Activated naive CD4-positive, alpha-beta T cell treated with anti-CD3 and anti-CD28 coated beads, Interleukin-2, amount 10 ng/mL, durations not matched to agents 7 days and 5 days (primary cell): Measurements from ENCODE around the gene ITSN2.
A peak's percentile ranks its signal among the peaks of the same experiment; 100 is the strongest.
"Not testable (repeated sequence)": the region's sequence is repeated elsewhere in the genome, so short reads cannot be mapped to it uniquely, and the experiment has no call there.

ENCODE experiments used
- CTCF ChIA-PET: fragments of 350-600 bp; sonication (Branson Sonifier 250); formaldehyde crosslinking; loops from one replicate; lab custom pipeline; 2021; ENCODE audit warnings: antibody characterized with exemption; lab: Charles Lee
- DNase-seq: peaks from one replicate; pipeline ENCODE4 v3.0.0-alpha.2; 2020
- H3K27ac Mint-ChIP-seq: one replicate; pipeline ENCODE4 v1.8.0; 2021; ENCODE audit warnings: mild to moderate bottlenecking, moderate library complexity, mixed read lengths
- H3K27me3 Mint-ChIP-seq: one replicate; pipeline ENCODE4 v1.8.0; 2021; ENCODE audit warnings: mild to moderate bottlenecking, mixed read lengths
- H3K36me3 Mint-ChIP-seq: one replicate; pipeline ENCODE4 v1.8.0; 2021; ENCODE audit warnings: mixed read lengths
- H3K4me1 Mint-ChIP-seq: one replicate; pipeline ENCODE4 v1.8.0; 2021; ENCODE audit warnings: mixed read lengths
- H3K4me3 Mint-ChIP-seq: one replicate; pipeline ENCODE4 v1.8.0; 2021; ENCODE audit warnings: mild to moderate bottlenecking, moderate library complexity, mixed read lengths
- H3K9me3 Mint-ChIP-seq: one replicate; pipeline ENCODE4 v1.8.0; 2021; ENCODE audit warnings: mixed read lengths

Gene ITSN2

DNA sequence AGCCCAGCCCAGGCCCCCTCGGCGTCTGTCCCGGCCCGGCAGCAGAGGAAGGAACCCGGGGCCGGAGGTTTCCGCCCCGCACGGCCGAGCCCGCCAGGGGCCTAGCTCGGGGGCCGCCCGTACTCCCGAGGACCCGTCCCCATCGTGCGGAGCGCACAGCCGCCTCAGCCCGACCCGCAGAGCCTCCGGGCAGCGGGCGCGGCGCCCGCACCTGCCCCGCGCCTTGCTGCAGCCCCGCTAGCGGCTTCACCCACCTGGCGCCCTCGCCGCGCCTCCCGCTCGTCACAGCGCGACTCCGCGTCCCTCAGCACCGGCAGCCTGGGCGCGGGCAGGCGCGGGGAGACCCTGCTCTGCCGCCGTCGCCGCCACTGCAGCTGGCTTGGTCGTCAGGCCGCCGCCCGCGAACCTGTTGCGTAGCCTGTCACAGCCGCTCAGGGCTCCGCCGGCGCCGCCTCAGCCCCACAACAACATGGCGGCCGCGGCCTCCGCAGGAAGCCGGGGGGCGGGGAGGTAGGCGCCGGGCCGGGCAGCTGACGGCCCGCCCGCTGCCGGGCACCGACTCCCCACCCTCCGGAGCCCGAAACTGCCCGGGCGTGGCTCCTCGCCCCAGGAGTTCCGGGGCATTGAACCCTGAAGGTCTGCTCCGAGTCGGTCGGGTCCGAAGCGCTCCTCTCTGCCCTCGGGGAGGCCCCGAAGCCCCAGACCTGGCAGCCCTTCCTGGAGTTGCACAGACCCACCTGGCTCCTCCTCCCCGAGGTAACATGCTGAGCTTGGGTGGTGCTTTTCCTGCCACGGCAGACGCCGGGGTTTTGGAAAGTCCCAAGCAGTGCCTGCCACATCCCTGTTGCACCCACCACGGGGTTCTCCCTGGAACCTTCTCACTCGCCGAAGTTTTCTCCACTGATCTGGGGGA, at the start of gene ITSN2:
Gene ITSN2, minus strand, starts transcription at position 487 of the 913 bp plus-strand sequence. CDS start 32,454 bp downstream, outside the sequence.
- H3K9me3 Mint-ChIP-seq = no peaks in the 10 kb centered on the region
- peak within 1 kb of the TSS; percentile 93 for H3K27ac Mint-ChIP-seq
- peak; percentile 86 for DNase-seq
- peak within 1 kb of the TSS; percentile 86 for H3K4me3 Mint-ChIP-seq
- H3K36me3 Mint-ChIP-seq = peaks cover 13% of the 10 kb centered on the region
- peaks cover 7% of the 10 kb centered on the region for H3K27me3 Mint-ChIP-seq
- H3K4me1 Mint-ChIP-seq = peaks cover 28% of the 10 kb centered on the region
- CTCF ChIA-PET = interaction anchor here (0.8 to 2.9 kb wide), 2 partner anchors 9 to 433 kb away, joined by 3 to 7 read pairs; partner anchors contain the start of gene ATAD2B

DNA sequence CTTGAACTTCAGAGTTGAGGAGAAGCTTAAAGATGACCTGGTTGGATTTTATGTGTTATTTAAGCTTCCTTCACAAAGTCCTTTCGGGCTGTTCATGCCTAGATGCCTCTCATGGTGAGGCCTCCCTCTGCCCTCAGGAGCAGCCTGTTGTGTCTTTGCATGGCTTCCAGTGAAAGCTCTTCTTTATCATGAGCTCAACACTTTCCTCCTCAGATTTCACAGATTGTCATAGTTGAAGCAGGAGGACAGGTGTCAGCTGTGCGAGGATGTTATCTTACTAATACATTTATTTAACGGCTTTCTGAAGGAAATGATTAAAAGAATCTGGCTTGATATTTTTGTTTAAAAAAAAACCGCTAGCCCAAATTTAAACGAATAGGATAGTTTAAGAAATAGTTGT, 48.8 kb upstream of the ITSN2 start:
- H3K27ac Mint-ChIP-seq = no peak overlapping the region
- H3K27me3 Mint-ChIP-seq = peaks cover 6% of the 10 kb centered on the region
- CTCF ChIA-PET = interaction anchor here (0.7 to 3.7 kb wide), 15 partner anchors 10 to 787 kb away, joined by 3 to 55 read pairs (median 4); partner anchors contain the start of genes CENPO and PTRHD1
- H3K9me3 Mint-ChIP-seq = no peaks in the 10 kb centered on the region
- no peaks in the 10 kb centered on the region for H3K4me1 Mint-ChIP-seq
- H3K36me3 Mint-ChIP-seq = no peaks in the 10 kb centered on the region
- H3K4me3 Mint-ChIP-seq = no peak overlapping the region
- DNase-seq = no peak

- not testable (repeated sequence) for H3K4me3 Mint-ChIP-seq, H3K4me1 Mint-ChIP-seq, H3K27ac Mint-ChIP-seq, H3K27me3 Mint-ChIP-seq, H3K9me3 Mint-ChIP-seq, DNase-seq, H3K36me3 Mint-ChIP-seq
- CTCF ChIA-PET = interaction anchor here (0.7 to 3.7 kb wide), 8 partner anchors 13 to 721 kb away, joined by 3 to 55 read pairs (median 4); partner anchors contain the start of genes CENPO and PTRHD1
Measured at GRCh38 chr2:24408704-24409103, 48.4 kb upstream of the ITSN2 start.

- Mint-ChIP-seq H3K9me3 (no peaks in the 10 kb centered on the region), H3K27ac (no peak overlapping the region), H3K36me3 (no peaks in the 10 kb centered on the region), H3K4me1 (peaks cover 6% of the 10 kb centered on the region), H3K27me3 (peaks cover 13% of the 10 kb centered on the region), H3K4me3 (no peak overlapping the region)
- CTCF ChIA-PET = no interaction called here
- no peak for DNase-seq
Measured at GRCh38 chr2:24404491-24404921, 44.2 kb upstream of the ITSN2 start.

DNA sequence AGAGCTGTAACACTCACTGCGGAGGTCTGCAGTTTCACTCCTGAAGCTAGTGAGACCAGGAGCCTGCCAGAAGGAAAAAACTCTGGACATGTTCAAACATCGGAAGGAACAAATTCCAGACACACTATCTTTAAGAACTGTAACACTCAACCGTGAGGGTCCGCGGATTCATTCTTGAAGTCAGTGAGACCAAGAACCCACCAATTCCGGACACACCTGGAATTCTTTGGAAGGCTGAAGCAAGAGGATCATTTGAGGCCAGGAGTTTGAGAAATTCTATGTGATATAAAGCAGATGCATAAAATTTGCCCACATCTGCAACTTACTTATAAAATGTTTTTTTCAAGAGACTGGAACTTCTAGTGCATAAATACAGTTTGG, 43.5 kb upstream of the ITSN2 start:
- peaks cover 13% of the 10 kb centered on the region for H3K27me3 Mint-ChIP-seq
- H3K9me3 Mint-ChIP-seq = no peaks in the 10 kb centered on the region
- H3K36me3 Mint-ChIP-seq = no peaks in the 10 kb centered on the region
- H3K27ac Mint-ChIP-seq = no peak overlapping the region
- H3K4me1 Mint-ChIP-seq = peaks cover 6% of the 10 kb centered on the region
- no peak overlapping the region for H3K4me3 Mint-ChIP-seq
- no peak for DNase-seq
- CTCF ChIA-PET = no interaction called here

- Mint-ChIP-seq H3K27me3 (peaks cover 13% of the 10 kb centered on the region), H3K36me3 (no peaks in the 10 kb centered on the region), H3K27ac (no peak overlapping the region), H3K4me1 (peaks cover 6% of the 10 kb centered on the region), H3K9me3 (no peaks in the 10 kb centered on the region), H3K4me3 (no peak overlapping the region)
- peak; percentile 29 for DNase-seq
- CTCF ChIA-PET = no interaction called here
Measured at GRCh38 chr2:24403168-24403831, 43.0 kb upstream of the ITSN2 start.

DNA sequence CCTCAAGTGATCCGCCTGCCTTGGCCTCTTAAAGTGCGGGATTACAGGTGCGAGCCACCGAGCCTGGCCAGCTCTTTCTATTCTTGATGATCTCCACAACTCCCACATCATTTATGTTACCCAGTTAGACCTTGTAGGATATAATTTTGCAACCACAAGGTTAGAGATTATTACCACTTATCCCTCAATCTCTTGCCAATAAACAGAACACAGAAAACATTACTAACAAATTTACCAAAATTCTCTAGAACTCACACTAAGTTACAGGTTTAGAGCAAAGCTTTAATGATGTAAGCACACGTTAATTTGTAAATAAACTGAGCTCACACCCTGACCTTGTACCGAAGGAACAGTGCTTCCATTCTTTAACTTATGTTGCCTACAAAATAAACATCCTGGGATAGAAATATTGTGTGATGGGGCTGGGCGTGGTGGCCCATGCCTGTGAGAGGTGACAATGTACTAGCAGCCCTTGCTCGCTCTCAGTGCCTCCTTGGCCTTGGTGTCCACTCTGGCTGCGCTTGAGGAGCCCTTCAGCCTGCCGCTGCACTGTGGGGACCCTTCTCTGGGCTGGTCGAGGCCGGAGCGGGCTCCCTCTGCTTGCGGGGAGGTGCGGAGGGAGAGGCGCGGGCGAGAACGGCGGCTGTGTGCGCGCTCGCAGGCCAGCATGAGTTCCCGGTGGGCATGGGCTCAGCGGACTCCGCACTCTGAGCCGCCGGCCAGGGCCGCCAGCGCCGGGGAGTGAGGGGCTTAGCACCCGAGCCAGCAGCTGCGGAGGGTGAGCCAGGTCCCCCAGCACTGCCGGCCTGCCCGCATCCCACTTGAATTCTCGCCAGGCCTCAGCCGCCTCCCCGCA, 42.1 kb upstream of the ITSN2 start:
- Mint-ChIP-seq H3K27me3 (peaks cover 13% of the 10 kb centered on the region), H3K9me3 (no peaks in the 10 kb centered on the region), H3K36me3 (no peaks in the 10 kb centered on the region), H3K4me3 (no peak overlapping the region), H3K4me1 (peaks cover 6% of the 10 kb centered on the region), H3K27ac (no peak overlapping the region)
- DNase-seq = no peak
- CTCF ChIA-PET = interaction anchor here (1.1 kb wide), 1 partner anchor 8 kb away, joined by 7 read pairs; no protein-coding TSS in a partner anchor

DNA sequence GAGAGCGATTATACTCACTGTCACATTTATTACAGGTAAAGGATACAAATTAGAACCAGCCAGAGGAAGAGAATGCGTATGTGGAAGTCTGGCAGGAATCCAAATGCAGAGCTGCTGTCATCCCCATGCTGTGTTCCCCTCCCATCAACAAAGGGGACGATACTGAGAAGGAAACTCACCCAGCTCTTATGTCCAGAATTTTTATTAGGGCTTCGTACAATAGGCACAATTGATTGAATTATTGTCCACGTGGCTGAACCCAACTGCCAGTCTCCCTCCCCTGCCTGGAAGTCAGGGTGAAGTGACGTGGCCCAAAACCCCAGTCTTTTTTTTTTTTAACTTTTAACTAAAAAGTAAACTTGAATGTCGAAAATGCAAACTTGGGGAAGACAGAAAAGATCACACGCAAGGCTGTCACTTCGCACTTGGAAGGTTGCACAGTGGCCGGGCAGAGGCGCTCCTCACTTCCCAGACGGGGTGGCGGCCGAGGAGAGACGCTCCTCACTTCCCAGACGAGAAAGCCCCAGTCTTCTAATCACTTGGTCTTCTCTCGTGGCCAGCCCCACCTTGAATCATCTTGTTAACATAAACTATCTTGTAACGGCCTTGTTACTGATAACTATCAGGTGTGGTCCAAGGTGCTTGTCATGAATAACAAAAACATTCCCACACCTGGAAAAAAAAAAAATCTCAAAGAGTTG, 40.0 kb upstream of the ITSN2 start:
- no peak overlapping the region for H3K27ac Mint-ChIP-seq
- no peaks in the 10 kb centered on the region for H3K36me3 Mint-ChIP-seq
- no peaks in the 10 kb centered on the region for H3K9me3 Mint-ChIP-seq
- DNase-seq = no peak
- H3K4me3 Mint-ChIP-seq = no peak overlapping the region
- H3K4me1 Mint-ChIP-seq = peaks cover 6% of the 10 kb centered on the region
- peaks cover 13% of the 10 kb centered on the region for H3K27me3 Mint-ChIP-seq
- CTCF ChIA-PET = no interaction called here

DNA sequence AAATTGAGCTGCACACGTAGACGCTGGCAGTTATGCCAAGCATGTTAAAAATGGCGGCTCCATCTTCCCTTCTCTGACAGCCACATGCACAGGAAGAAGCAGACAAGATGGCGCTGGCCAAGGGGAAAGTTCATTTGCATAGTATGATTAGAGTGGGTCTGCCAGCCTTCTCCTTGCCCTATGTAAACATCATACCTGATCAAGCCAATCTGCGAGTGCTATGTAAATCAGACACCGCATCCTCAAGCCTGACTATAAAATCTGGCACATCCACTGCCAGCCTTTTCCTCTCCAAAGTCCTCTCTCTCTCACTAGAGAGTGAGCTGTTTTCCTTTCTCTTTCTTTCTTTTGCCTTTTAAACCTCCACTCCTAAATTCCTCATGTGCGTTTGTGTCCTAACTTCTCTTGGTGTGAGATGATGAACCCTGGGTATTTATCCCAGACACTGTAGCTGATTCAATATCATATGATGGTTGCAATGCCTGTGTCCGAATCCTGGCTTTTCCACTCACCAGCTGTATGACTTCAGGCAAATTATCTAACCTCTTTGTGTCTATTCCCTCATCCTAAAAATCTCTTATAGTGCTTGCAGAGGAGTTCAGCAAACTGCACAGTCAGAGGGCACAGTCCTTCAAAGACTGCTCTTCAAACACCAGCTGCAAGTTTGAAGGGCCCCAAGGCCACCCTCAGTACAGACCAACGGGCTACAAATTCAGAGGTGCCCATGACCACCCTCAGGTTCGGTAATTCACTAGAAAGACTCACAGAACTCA, 39.3 kb upstream of the ITSN2 start:
- CTCF ChIA-PET = no interaction called here

GRCh38 chr2:24394998-24395397, 34.7 kb upstream of the ITSN2 start:
- no peak overlapping the region for H3K4me3 Mint-ChIP-seq
- H3K27ac Mint-ChIP-seq = no peak overlapping the region
- H3K36me3 Mint-ChIP-seq = no peaks in the 10 kb centered on the region
- DNase-seq = no peak
- no peaks in the 10 kb centered on the region for H3K9me3 Mint-ChIP-seq
- peaks cover 9% of the 10 kb centered on the region for H3K27me3 Mint-ChIP-seq
- H3K4me1 Mint-ChIP-seq = no peaks in the 10 kb centered on the region
- CTCF ChIA-PET = no interaction called here

More for the DNA sequence above, 39.3 kb upstream of the ITSN2 start:
- Mint-ChIP-seq H3K27me3 (peaks cover 14% of the 10 kb centered on the region), H3K4me1 (peaks cover 6% of the 10 kb centered on the region), H3K9me3 (no peaks in the 10 kb centered on the region), H3K27ac (no peak overlapping the region), H3K4me3 (no peak overlapping the region), H3K36me3 (no peaks in the 10 kb centered on the region)
- no peak for DNase-seq

DNA sequence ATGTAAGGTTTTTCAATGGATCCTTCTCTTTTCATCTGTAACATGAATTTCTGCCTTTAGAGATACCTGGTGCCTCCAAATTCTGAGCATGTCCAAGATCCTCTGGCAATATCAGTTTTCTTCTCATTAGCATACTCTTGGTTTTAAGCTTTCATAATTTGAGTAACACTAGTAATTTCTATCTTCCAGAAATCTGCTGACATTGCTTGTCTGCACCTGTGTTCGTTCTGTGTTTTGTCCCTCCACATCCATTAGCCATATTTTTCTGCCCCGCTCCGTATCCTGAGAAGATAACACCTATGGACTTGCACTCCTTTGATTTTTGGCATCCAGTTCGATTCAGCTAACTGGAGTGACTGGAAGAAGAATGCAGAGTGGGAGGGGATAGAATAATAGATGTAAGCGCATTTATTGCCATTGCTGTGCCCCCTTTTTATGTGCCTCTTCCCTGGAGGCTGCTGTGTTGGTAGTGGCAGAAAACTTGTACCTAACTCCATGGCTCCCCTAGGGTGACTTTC, 32.3 kb upstream of the ITSN2 start:
- Mint-ChIP-seq H3K36me3 (no peaks in the 10 kb centered on the region), H3K4me1 (no peaks in the 10 kb centered on the region), H3K9me3 (no peaks in the 10 kb centered on the region), H3K4me3 (no peak overlapping the region), H3K27ac (no peak overlapping the region), H3K27me3 (peaks cover 9% of the 10 kb centered on the region)
- CTCF ChIA-PET = no interaction called here
- no peak for DNase-seq

GRCh38 chr2:24385366-24385765, 25.0 kb upstream of the ITSN2 start:
- Mint-ChIP-seq H3K9me3 (no peaks in the 10 kb centered on the region), H3K4me3 (no peak overlapping the region), H3K4me1 (peaks cover 2% of the 10 kb centered on the region), H3K36me3 (no peaks in the 10 kb centered on the region), H3K27ac (no peak overlapping the region), H3K27me3 (no peaks in the 10 kb centered on the region)
- CTCF ChIA-PET = no interaction called here
- DNase-seq = no peak
